Neutrophil (primary cell): ENCODE measurements around the gene FCHO1.

Experiments
- H3K27ac ChIP-seq: fragments of 200-600 bp; sonication (generic); 2 replicates; pipeline ENCODE4 v1.5.1; 2016; ENCODE audit warnings: mild to moderate bottlenecking, moderate library complexity
- H3K27me3 ChIP-seq: fragments of 200-600 bp; sonication (generic); 2 replicates; pipeline ENCODE4 v1.6.0; 2016; ENCODE audit warnings: mild to moderate bottlenecking
- H3K36me3 ChIP-seq: fragments of 200-600 bp; sonication (generic); 2 replicates; pipeline ENCODE4 v1.5.1; 2017
- H3K4me1 ChIP-seq, 2 experiments: fragments of 200-600 bp in 1 of 2; sonication (generic) in 1 of 2; 1 replicate in 1 of 2; 2 replicates in 1 of 2; pipeline versions ENCODE4 v1.5.1 to v1.6.1; 2013 to 2016; ENCODE audit warnings: low read depth in 1 of 2, low read length in 1 of 2, mild to moderate bottlenecking in 1 of 2, moderate library complexity in 1 of 2; ENCODE audit not compliant: control insufficient read depth in 1 of 2, insufficient read depth in 1 of 2
- H3K4me3 ChIP-seq, 2 experiments: fragments of 200-600 bp in 1 of 2; sonication (generic) in 1 of 2; 1 replicate in 1 of 2; 2 replicates in 1 of 2; pipeline ENCODE4 v1.5.1; 2013 to 2016; ENCODE audit warnings: low read depth in 1 of 2, low read length in 1 of 2, mild to moderate bottlenecking in 1 of 2, moderate library complexity in 1 of 2
- H3K9me3 ChIP-seq: fragments of 200-600 bp; sonication (generic); 2 replicates; pipeline ENCODE4 v1.5.1; 2016
- CTCF ChIP-seq: fragments of 200-600 bp; sonication (generic); IDR thresholded peaks from 2 replicates; pipeline ENCODE4 v1.5.1; 2016; ENCODE audit warnings: antibody characterized with exemption

Gene FCHO1

GRCh38 chr19:17721111-17721628 is 30.1 kb upstream of the FCHO1 start:
- peaks cover 58 to 60% of the 10 kb centered on the region in 2 experiments for H3K4me1 ChIP-seq
- H3K36me3 ChIP-seq: peaks cover 39% of the 10 kb centered on the region
- no peak for TF ChIP-seq CTCF
- peak overlapping the region; percentile 77 for H3K27ac ChIP-seq
- H3K9me3 ChIP-seq: no peaks in the 10 kb centered on the region
- no peaks in the 10 kb centered on the region for H3K27me3 ChIP-seq
- H3K4me3 ChIP-seq: peak overlapping the region; percentile 80 to 83

- TF ChIP-seq CTCF: no peak
- H3K9me3 ChIP-seq: no peaks in the 10 kb centered on the region
- peaks cover 46% of the 10 kb centered on the region for H3K36me3 ChIP-seq
- H3K4me3 ChIP-seq: peak overlapping the region; percentile 80 to 83
- H3K27ac ChIP-seq: peak overlapping the region; percentile 77
- peaks cover 52 to 55% of the 10 kb centered on the region in 2 experiments for H3K4me1 ChIP-seq
- H3K27me3 ChIP-seq: no peaks in the 10 kb centered on the region
Measured at GRCh38 chr19:17721821-17722220, 29.5 kb upstream of the FCHO1 start.

- Histone ChIP-seq H3K27me3 (no peaks in the 10 kb centered on the region), H3K36me3 (peaks cover 55% of the 10 kb centered on the region), H3K27ac (peak overlapping the region; percentile 77), H3K4me1 (peaks cover 42 to 46% of the 10 kb centered on the region in 2 experiments), H3K4me3 (no peak overlapping the region), H3K9me3 (no peaks in the 10 kb centered on the region)
- no peak for TF ChIP-seq CTCF
Measured at GRCh38 chr19:17722655-17723240, 28.5 kb upstream of the FCHO1 start.

- TF ChIP-seq CTCF: no peak
- no peaks in the 10 kb centered on the region for H3K27me3 ChIP-seq
- H3K27ac ChIP-seq: no peak overlapping the region
- H3K36me3 ChIP-seq: peaks cover 74% of the 10 kb centered on the region
- H3K9me3 ChIP-seq: no peaks in the 10 kb centered on the region
- no peak overlapping the region for H3K4me3 ChIP-seq
- H3K4me1 ChIP-seq: peaks cover 26 to 32% of the 10 kb centered on the region in 2 experiments
Measured at GRCh38 chr19:17724655-17725054, 26.6 kb upstream of the FCHO1 start.

GRCh38 chr19:17725422-17726078 is 25.7 kb upstream of the FCHO1 start:
- no peaks in the 10 kb centered on the region for H3K27me3 ChIP-seq
- H3K27ac ChIP-seq: no peak overlapping the region
- H3K4me3 ChIP-seq: no peak overlapping the region
- H3K9me3 ChIP-seq: no peaks in the 10 kb centered on the region
- H3K36me3 ChIP-seq: peaks cover 83% of the 10 kb centered on the region
- H3K4me1 ChIP-seq: peaks cover 20 to 24% of the 10 kb centered on the region in 2 experiments
- no peak for TF ChIP-seq CTCF
